Erythroblast (primary cell): Measurements from ENCODE around the gene DNAI2.

Source experiments
- GATA1 ChIP-seq: IDR thresholded peaks from 2 replicates; pipeline ENCODE4 v1.6.1; 2011; ENCODE audit warnings: low read depth, mild to moderate bottlenecking, control low read depth, low read length, moderate library complexity
- POLR2A ChIP-seq: IDR thresholded peaks from 2 replicates; pipeline ENCODE4 v1.6.1; 2011; ENCODE audit warnings: mild to moderate bottlenecking, low read length

DNA sequence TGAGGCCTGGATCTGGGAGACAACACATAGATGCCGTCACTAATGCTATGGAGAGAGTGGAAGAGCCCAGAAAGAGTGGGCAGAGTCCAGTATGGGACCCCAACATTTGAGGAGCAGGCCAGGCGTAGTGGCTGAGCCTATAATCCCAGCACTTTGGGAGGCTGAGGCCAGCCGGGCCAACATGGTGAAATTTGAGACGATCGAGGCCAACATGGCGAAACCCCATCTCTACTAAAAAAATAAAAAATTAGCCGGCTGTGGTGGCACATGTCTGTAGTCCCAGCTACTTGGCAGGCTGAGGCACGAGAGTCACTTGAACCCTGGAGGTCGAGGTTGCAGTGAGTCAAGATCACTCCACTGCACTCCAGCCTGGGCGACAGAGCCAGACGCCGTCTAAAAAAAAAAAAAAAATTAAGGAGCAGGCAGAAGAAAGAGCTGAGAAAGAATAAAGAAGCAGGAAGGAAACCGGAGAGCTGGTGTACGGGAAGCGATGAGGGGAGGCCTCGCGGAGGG is 6.0 kb upstream of the DNAI2 start:
- TF ChIP-seq POLR2A: no peak
- TF ChIP-seq GATA1: no peak
